Fibroblast of lung (primary cell): ENCODE data around the gene ABLIM2. TPM values are rescaled to one million over a fixed set of nuclear protein-coding genes. Genes with fewer than 3 reads are reported as not detected.
A peak's percentile ranks its signal among the peaks of the same experiment; 100 is the strongest.

ENCODE experiments used
- DNase-seq, 2 donors: peaks; one replicate each; pipeline versions ENCODE4 v3.0.0 to v3.0.0-alpha.2; 2010; ENCODE audit warnings: low read depth in 2 of 2
- H2AFZ ChIP-seq: 2 replicates; pipeline ENCODE4 v1.5.1; 2012; ENCODE audit warnings: low read length, control low read depth, inconsistent platforms
- H3K27ac ChIP-seq: 2 replicates; pipeline ENCODE4 v1.5.1; 2011; ENCODE audit warnings: low read length, control low read depth; ENCODE audit not compliant: insufficient read depth
- H3K27me3 ChIP-seq: 2 replicates; pipeline ENCODE4 v1.5.1; 2011; ENCODE audit warnings: mild to moderate bottlenecking, low read length; ENCODE audit not compliant: control insufficient read depth, insufficient read depth
- H3K36me3 ChIP-seq: 2 replicates; pipeline ENCODE4 v1.5.1; 2011; ENCODE audit warnings: low read length; ENCODE audit not compliant: control insufficient read depth, insufficient read depth
- H3K4me1 ChIP-seq: 2 replicates; pipeline ENCODE4 v1.5.1; 2011; ENCODE audit warnings: low read length; ENCODE audit not compliant: control insufficient read depth, insufficient read depth; ENCODE audit errors: extremely low read depth
- H3K4me2 ChIP-seq: 2 replicates; pipeline ENCODE4 v1.5.1; 2011; ENCODE audit warnings: low read length, control low read depth; ENCODE audit not compliant: insufficient read depth; ENCODE audit errors: extremely low read depth
- H3K4me3 ChIP-seq, 4 experiments: fragments of 200-600 bp in 1 of 4; sonication (generic) in 1 of 4; replicated peaks in 1 of 4; 2 replicates each; pipeline ENCODE4 v1.5.1; 2011 to 2016; ENCODE audit warnings: low read length in 4 of 4, low read depth in 3 of 4, mild to moderate bottlenecking in 3 of 4, control low read depth in 2 of 4, inconsistent platforms in 1 of 4, mixed read lengths in 1 of 4; ENCODE audit not compliant: insufficient read depth in 1 of 4; ENCODE audit errors: control extremely low read depth in 1 of 4
- H3K79me2 ChIP-seq: 2 replicates; pipeline ENCODE4 v1.5.1; 2012; ENCODE audit warnings: mild to moderate bottlenecking, low read length, inconsistent platforms; ENCODE audit not compliant: control insufficient read depth, insufficient read depth
- H3K9ac ChIP-seq: 2 replicates; pipeline ENCODE4 v1.5.1; 2011; ENCODE audit warnings: mild to moderate bottlenecking, low read length, control low read depth; ENCODE audit not compliant: insufficient read depth
- H3K9me3 ChIP-seq: 2 replicates; pipeline ENCODE4 v1.5.1; 2012; ENCODE audit warnings: low read depth, low read length; ENCODE audit not compliant: control insufficient read depth, insufficient read depth
- H4K20me1 ChIP-seq: 2 replicates; pipeline ENCODE4 v1.5.1; 2011; ENCODE audit warnings: low read length; ENCODE audit not compliant: control insufficient read depth, insufficient read depth; ENCODE audit errors: extremely low read depth
- EZH2 ChIP-seq: IDR thresholded peaks from 2 replicates; pipeline ENCODE4 v1.5.1; 2012; ENCODE audit warnings: low read length, control low read depth, mild to moderate bottlenecking; ENCODE audit errors: missing control alignments
- polyA plus RNA-seq, 2 donors: library from polyadenylated mRNA; depleted of rRNA in 1 of 2; stranded (reverse) in 1 of 2; unstranded in 1 of 2; fragments of >200 nt; gene quantifications; 2 replicates each; pipeline ENCODE4 v1.2.1, GENCODE V29; 2011 to 2012; ENCODE audit warnings: missing spikeins in 1 of 2
- total RNA-seq: library from RNA; depleted of rRNA; stranded (reverse); fragments of >200 nt; gene quantifications from 2 replicates; pipeline ENCODE4 v1.2.1, GENCODE V29; 2014
- TF ChIP-seq, protein P1 (sequence below), 2 donors: IDR thresholded peaks in 1 of 2; conservative IDR thresholded peaks in 1 of 2; 1 replicate in 1 of 2; 2 replicates in 1 of 2; pipeline ENCODE4 v1.5.1; 2011 to 2012; ENCODE audit warnings: low read length in 2 of 2, control low read depth in 1 of 2, inconsistent platforms in 1 of 2, low read depth in 1 of 2, mild to moderate bottlenecking in 1 of 2

Gene ABLIM2
- total and polyA plus RNA-seq, 2 donors (not counting 1 experiment from before 2014, with no cell fraction given), result 0.66 to 2.6 TPM

DNA sequence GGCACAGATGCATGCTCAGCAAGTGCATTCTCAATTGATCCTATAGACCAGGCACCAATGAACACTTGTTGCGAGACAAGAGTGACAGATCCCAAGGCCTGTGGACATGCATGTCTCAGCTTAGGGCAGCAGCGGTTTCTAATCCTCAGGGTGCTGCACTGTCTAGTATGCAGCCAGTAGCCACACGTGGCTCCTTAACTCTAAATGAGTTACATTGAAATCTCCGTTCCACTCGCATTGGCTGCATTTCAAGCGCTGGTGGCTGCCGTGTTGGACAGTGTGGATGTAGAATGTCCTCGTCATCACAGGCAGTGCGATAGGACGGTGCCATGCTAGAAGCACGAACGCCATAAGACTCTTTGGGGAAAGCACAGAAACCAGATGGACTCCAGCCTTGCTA lies 194.9 kb downstream of the ABLIM2 start:
- Histone ChIP-seq H3K27ac (no peak overlapping the region), H3K4me2 (no peak overlapping the region), H2AFZ (no peak overlapping the region), H3K4me3 (no peak overlapping the region), H3K79me2 (no peaks in the 10 kb centered on the region), H3K9me3 (no peaks in the 10 kb centered on the region), H3K4me1 (peaks cover 20% of the 10 kb centered on the region), H3K9ac (no peak overlapping the region), H3K36me3 (no peaks in the 10 kb centered on the region), H3K27me3 (peaks cover 5% of the 10 kb centered on the region), H4K20me1 (no peaks in the 10 kb centered on the region)
- DNase-seq, result no peak
- TF ChIP-seq, protein P1, sequence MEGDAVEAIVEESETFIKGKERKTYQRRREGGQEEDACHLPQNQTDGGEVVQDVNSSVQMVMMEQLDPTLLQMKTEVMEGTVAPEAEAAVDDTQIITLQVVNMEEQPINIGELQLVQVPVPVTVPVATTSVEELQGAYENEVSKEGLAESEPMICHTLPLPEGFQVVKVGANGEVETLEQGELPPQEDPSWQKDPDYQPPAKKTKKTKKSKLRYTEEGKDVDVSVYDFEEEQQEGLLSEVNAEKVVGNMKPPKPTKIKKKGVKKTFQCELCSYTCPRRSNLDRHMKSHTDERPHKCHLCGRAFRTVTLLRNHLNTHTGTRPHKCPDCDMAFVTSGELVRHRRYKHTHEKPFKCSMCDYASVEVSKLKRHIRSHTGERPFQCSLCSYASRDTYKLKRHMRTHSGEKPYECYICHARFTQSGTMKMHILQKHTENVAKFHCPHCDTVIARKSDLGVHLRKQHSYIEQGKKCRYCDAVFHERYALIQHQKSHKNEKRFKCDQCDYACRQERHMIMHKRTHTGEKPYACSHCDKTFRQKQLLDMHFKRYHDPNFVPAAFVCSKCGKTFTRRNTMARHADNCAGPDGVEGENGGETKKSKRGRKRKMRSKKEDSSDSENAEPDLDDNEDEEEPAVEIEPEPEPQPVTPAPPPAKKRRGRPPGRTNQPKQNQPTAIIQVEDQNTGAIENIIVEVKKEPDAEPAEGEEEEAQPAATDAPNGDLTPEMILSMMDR (conservative IDR thresholded peaks at IDR 0.05 in 1 of 2, IDR thresholded peaks at IDR 0.05 in 1 of 2; ENCODE audit: low read depth in 1 of 2, low read length in 2 of 2), result no peak
- TF ChIP-seq EZH2, result no peak

DNA sequence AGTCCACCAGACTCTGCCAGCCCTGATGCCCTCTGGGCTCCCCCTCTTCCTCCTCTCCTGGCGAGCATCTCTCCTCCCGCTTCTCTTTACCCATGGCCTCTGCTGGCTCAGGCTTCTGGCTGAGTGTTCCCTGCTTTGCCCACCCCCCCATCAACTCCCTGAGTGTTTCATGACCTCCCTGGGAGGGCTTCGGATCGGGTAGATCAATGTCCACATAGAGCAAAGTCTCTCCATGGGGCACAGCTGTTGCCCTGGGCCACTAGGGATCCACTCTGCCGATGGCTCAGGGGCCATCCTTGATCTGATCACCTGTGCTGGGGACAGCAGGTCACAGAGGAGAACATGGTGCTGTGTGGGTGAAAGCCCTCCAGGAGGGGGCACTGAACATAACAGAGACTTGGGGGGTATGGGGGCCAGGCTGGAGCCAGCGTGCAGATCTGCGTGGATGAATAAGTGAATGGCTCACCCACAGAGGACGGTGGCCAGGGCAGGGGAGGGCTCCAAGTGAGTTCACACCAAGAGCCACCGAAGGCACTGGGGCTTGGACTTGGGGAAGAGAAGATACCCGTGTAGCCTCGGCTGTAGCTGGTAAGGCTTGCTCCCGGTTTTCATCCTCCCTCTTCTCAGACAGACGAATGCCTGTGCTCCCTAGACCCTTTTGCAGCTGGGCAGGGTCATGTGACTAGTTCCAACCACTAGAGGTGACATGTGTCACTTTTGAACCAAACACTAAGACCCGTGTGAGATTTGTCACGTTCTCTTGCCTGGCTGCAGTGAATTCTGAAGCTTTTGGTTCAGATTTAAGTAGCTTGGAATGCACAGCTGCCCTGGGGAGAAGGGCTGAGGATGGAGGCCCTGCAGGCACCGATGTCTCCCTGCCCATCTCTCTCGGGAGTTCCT lies 195.8 kb downstream of the ABLIM2 start:
- H3K36me3 ChIP-seq, result no peaks in the 10 kb centered on the region
- H3K9ac ChIP-seq, result no peak overlapping the region
- no peaks in the 10 kb centered on the region for H3K9me3 ChIP-seq
- no peaks in the 10 kb centered on the region for H3K79me2 ChIP-seq
- TF ChIP-seq EZH2, result no peak
- TF ChIP-seq, protein P1 (conservative IDR thresholded peaks at IDR 0.05 in 1 of 2, IDR thresholded peaks at IDR 0.05 in 1 of 2; ENCODE audit: low read depth in 1 of 2, low read length in 2 of 2), result no peak
- H3K4me2 ChIP-seq, result no peak overlapping the region
- no peak overlapping the region for H3K4me3 ChIP-seq
- peaks cover 5% of the 10 kb centered on the region for H3K27me3 ChIP-seq
- peaks cover 15% of the 10 kb centered on the region for H3K4me1 ChIP-seq
- H3K27ac ChIP-seq, result no peak overlapping the region
- H2AFZ ChIP-seq, result no peak overlapping the region
- H4K20me1 ChIP-seq, result no peaks in the 10 kb centered on the region
- no peak for DNase-seq

DNA sequence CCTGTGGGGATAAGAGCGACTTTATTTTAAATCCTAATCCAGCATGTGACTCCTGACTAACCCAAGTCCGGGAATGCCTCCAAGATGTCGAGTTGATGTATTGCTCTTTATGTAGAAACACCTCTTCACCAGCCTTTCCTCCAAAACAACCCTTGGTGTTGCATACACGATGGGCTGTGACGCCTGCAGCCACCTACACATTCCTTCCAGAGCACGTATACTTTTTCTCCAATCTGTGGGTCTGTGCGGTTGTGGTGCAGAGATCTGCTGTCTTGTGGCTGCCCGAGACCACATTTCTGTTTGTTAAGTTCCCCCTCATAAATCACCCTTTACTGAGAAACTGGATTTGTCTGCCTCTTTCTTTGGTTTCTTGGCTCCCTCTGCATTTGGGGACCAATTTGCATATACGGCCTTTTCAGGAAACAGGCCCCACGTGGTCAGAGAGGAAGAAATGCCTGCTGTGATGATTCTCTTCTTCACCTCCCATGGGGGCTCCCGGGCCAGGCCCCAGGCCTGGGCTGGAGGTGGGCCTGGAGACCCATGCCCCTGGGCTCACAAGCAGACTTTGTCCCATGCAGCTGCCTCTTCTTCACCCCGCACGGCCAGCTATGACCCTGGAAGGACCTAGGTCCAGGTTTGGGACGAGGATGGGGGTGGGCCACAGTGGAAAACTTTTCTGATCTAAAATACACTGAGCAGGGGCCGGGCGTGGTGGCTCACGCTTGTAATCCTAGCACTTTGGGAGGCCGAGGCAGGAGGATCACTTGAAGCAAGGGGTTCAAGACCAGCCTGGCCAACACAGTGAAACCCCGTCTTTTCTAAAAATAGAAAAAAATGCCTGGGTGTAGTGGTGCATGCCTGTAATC lies 197.6 kb downstream of the ABLIM2 start:
- Histone ChIP-seq H3K9ac (no peak overlapping the region), H3K4me2 (peak overlapping the region; percentile 63), H3K36me3 (no peaks in the 10 kb centered on the region), H3K79me2 (no peaks in the 10 kb centered on the region), H3K9me3 (no peaks in the 10 kb centered on the region), H4K20me1 (no peaks in the 10 kb centered on the region), H2AFZ (no peak overlapping the region), H3K27me3 (peaks cover 5% of the 10 kb centered on the region), H3K27ac (peak overlapping the region; percentile 74), H3K4me3 (no peak overlapping the region), H3K4me1 (peaks cover 19% of the 10 kb centered on the region)
- peak; percentile 99 to 100 for DNase-seq
- TF ChIP-seq, protein P1 (conservative IDR thresholded peaks at IDR 0.05 in 1 of 2, IDR thresholded peaks at IDR 0.05 in 1 of 2; ENCODE audit: low read depth in 1 of 2, low read length in 2 of 2), result no peak
- TF ChIP-seq EZH2, result no peak
